Mammary epithelial cell (primary cell): ENCODE data around the gene MYCBPAP.

ENCODE experiments used
- EZH2 ChIP-seq: IDR thresholded peaks from 2 replicates; pipeline ENCODE4 v1.6.1; 2012; ENCODE audit warnings: low read length, inconsistent platforms, borderline replicate concordance
- TF ChIP-seq, protein P1 (sequence below), 2 donors: IDR thresholded peaks in 1 of 2; conservative IDR thresholded peaks in 1 of 2; 2 replicates each; pipeline ENCODE4 v1.5.1; 2011 to 2012; ENCODE audit warnings: inconsistent platforms in 2 of 2, low read length in 2 of 2, mild to moderate bottlenecking in 2 of 2, control low read depth in 1 of 2, low read depth in 1 of 2; ENCODE audit not compliant: insufficient read depth in 1 of 2; ENCODE audit errors: extremely low read depth in 1 of 2

- TF ChIP-seq, protein P1, sequence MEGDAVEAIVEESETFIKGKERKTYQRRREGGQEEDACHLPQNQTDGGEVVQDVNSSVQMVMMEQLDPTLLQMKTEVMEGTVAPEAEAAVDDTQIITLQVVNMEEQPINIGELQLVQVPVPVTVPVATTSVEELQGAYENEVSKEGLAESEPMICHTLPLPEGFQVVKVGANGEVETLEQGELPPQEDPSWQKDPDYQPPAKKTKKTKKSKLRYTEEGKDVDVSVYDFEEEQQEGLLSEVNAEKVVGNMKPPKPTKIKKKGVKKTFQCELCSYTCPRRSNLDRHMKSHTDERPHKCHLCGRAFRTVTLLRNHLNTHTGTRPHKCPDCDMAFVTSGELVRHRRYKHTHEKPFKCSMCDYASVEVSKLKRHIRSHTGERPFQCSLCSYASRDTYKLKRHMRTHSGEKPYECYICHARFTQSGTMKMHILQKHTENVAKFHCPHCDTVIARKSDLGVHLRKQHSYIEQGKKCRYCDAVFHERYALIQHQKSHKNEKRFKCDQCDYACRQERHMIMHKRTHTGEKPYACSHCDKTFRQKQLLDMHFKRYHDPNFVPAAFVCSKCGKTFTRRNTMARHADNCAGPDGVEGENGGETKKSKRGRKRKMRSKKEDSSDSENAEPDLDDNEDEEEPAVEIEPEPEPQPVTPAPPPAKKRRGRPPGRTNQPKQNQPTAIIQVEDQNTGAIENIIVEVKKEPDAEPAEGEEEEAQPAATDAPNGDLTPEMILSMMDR (conservative IDR thresholded peaks at IDR 0.05 in 1 of 2, IDR thresholded peaks at IDR 0.05 in 1 of 2; ENCODE audit: extremely low read depth in 1 of 2, insufficient read depth in 1 of 2, low read depth in 1 of 2, low read length in 2 of 2), result no peak
- no peak for TF ChIP-seq EZH2
Observed at GRCh38 chr17:50488880-50489279, 19.4 kb upstream of the MYCBPAP start.
